ENCODE measurements around the gene GRK1.

Gene GRK1

GRCh38 chr13:113657851-113658741 is 8.9 kb upstream of the GRK1 start, which contains the start of gene ATP4B:
TSS of gene ATP4B (minus strand) at chr13:113658198. CDS start at chr13:113658144, 54 bp downstream.
- in situ Hi-C loops (cut with HindIII; ENCODE audit: low pct_ligation_motif_present, low pct_unique_long_range_greater_than_20kb, low sequenced_read_pairs) = no loop called here
- no peak for DNase-seq

GRCh38 chr13:113658836-113659235 is 8.2 kb upstream of the GRK1 start:
- in situ Hi-C loops (cut with HindIII; ENCODE audit: low pct_ligation_motif_present, low pct_unique_long_range_greater_than_20kb, low sequenced_read_pairs) = no loop called here
- DNase-seq = no peak

GRCh38 chr13:113659337-113659736 is 7.7 kb upstream of the GRK1 start:
- DNase-seq = no peak
- in situ Hi-C loops (cut with HindIII; ENCODE audit: low pct_ligation_motif_present, low pct_unique_long_range_greater_than_20kb, low sequenced_read_pairs) = no loop called here

- no peak for DNase-seq
- in situ Hi-C loops (cut with HindIII; ENCODE audit: low pct_ligation_motif_present, low pct_unique_long_range_greater_than_20kb, low sequenced_read_pairs) = no loop called here
These were observed 7.0 kb upstream of the GRK1 start for GRCh38 chr13:113660066-113660465.

GRCh38 chr13:113661509-113661908 is 5.5 kb upstream of the GRK1 start:
- in situ Hi-C loops (cut with HindIII; ENCODE audit: low pct_ligation_motif_present, low pct_unique_long_range_greater_than_20kb, low sequenced_read_pairs) = no loop called here
- no peak for DNase-seq

GRCh38 chr13:113663934-113664333 is 3.1 kb upstream of the GRK1 start:
- no peak for DNase-seq
- in situ Hi-C loops (cut with HindIII; ENCODE audit: low pct_ligation_motif_present, low pct_unique_long_range_greater_than_20kb, low sequenced_read_pairs) = no loop called here

GRCh38 chr13:113664751-113665596 is 2.0 kb upstream of the GRK1 start:
- in situ Hi-C loops (cut with HindIII; ENCODE audit: low pct_ligation_motif_present, low pct_unique_long_range_greater_than_20kb, low sequenced_read_pairs) = no loop called here
- no peak for DNase-seq

- in situ Hi-C loops (cut with HindIII; ENCODE audit: low pct_ligation_motif_present, low pct_unique_long_range_greater_than_20kb, low sequenced_read_pairs) = no loop called here
- no peak for DNase-seq
These were observed 1.3 kb upstream of the GRK1 start for GRCh38 chr13:113665597-113666328.

- in situ Hi-C loops (cut with HindIII; ENCODE audit: low pct_ligation_motif_present, low pct_unique_long_range_greater_than_20kb, low sequenced_read_pairs) = no loop called here
- no peak for DNase-seq
These were observed 719 bp upstream of the GRK1 start for GRCh38 chr13:113666329-113666670.

GRCh38 chr13:113667771-113668490 is 912 bp downstream of the GRK1 start:
- in situ Hi-C loops (cut with HindIII; ENCODE audit: low pct_ligation_motif_present, low pct_unique_long_range_greater_than_20kb, low sequenced_read_pairs) = no loop called here
- DNase-seq = no peak

- in situ Hi-C loops (cut with HindIII; ENCODE audit: low pct_ligation_motif_present, low pct_unique_long_range_greater_than_20kb, low sequenced_read_pairs) = no loop called here
These were observed 1.5 kb downstream of the GRK1 start for GRCh38 chr13:113668491-113668971.

GRCh38 chr13:113669231-113669754 is 2.3 kb downstream of the GRK1 start:
- in situ Hi-C loops (cut with HindIII; ENCODE audit: low pct_ligation_motif_present, low pct_unique_long_range_greater_than_20kb, low sequenced_read_pairs) = no loop called here
- DNase-seq = no peak

More at GRCh38 chr13:113668491-113668971, 1.5 kb downstream of the GRK1 start:
- no peak for DNase-seq

GRCh38 chr13:113669755-113670341 is 2.8 kb downstream of the GRK1 start:
- in situ Hi-C loops (cut with HindIII; ENCODE audit: low pct_ligation_motif_present, low pct_unique_long_range_greater_than_20kb, low sequenced_read_pairs) = no loop called here
- DNase-seq = no peak

- DNase-seq = no peak
- in situ Hi-C loops (cut with HindIII; ENCODE audit: low pct_ligation_motif_present, low pct_unique_long_range_greater_than_20kb, low sequenced_read_pairs) = no loop called here
These were observed 3.5 kb downstream of the GRK1 start for GRCh38 chr13:113670541-113670940.

- no peak for DNase-seq
- in situ Hi-C loops (cut with HindIII; ENCODE audit: low pct_ligation_motif_present, low pct_unique_long_range_greater_than_20kb, low sequenced_read_pairs) = no loop called here
These were observed 4.3 kb downstream of the GRK1 start for GRCh38 chr13:113671066-113672001.

GRCh38 chr13:113672002-113672651 is 5.1 kb downstream of the GRK1 start:
- DNase-seq = no peak
- in situ Hi-C loops (cut with HindIII; ENCODE audit: low pct_ligation_motif_present, low pct_unique_long_range_greater_than_20kb, low sequenced_read_pairs) = no loop called here

Measured in ACHN (cell line).